ENCODE results near the gene KIF4A. TPM values are rescaled to one million over a fixed set of nuclear protein-coding genes. Genes with fewer than 3 reads are reported as not detected.

Gene KIF4A
- total and polyA plus RNA-seq, 9 of the 15 experiments (the other 6 are each of a cell fraction or from before 2014, with no cell fraction given): 13.0 to 42.7 (median 35.9) TPM

DNA sequence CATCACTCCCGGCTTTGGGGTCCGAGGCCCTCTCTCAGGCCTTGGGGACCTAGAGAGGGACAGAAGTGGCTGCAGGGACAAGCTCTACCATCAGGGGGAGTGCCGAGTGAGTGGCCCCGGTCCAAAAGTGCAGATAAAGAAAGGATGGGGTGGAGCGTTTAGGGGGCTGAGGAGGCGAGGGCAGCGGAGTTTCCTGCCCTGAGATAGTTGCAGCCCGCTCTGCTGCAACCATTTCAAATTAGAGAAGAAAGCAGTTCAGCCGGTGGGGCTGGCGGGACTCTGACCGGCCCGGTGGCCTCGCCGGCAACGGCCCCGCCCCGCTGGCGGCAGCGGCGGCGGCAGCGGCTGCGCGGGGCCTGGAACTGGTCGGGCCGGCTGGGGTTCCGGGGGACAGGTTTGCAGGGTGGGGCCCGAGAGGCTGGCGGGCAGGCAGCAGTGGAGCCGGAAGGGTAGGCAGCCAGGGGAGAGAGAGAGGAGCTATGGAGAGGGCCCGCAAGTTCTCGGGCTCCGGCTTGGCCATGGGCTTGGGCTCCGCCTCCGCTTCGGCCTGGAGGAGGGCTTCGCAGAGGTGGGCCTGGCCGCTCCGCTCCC, 162.3 kb downstream of the KIF4A start (continued):
- TF ChIP-seq FOXJ3 (CRISPR knock-in tag; IDR thresholded peaks at IDR 0.05) (no peak), MAFK (IDR thresholded peaks at IDR 0.05; ENCODE audit: low read length) (no peak), MCM2 (IDR thresholded peaks at IDR 0.05; ENCODE audit: low read depth) (no peak), U2AF2 (optimal IDR thresholded peaks at IDR 0.05; ENCODE audit: low read depth, low read length) (no peak), NR2C2 (CRISPR knock-in tag; IDR thresholded peaks at IDR 0.05) (no peak), NR2C2 (tag; IDR thresholded peaks at IDR 0.05) (no peak), PPARD (CRISPR knock-in tag; IDR thresholded peaks at IDR 0.05) (no peak), ZNF511 (CRISPR knock-in tag; IDR thresholded peaks at IDR 0.05) (no peak), ZBTB8A (IDR thresholded peaks at IDR 0.05; ENCODE audit: partially characterized antibody) (no peak), RBFOX2 (IDR thresholded peaks at IDR 0.05; ENCODE audit: low read depth, low read length) (0 out of 2 replicates have a peak, but pooled peaks have one; percentile 32), ZNF274 (IDR thresholded peaks at IDR 0.05; ENCODE audit: borderline replicate concordance, low read depth, low read length) (no peak), CTBP1 (IDR thresholded peaks at IDR 0.05; ENCODE audit: borderline replicate concordance) (peak; percentile 35; the same call in 1 of the 2 replicates), DACH1 (IDR thresholded peaks at IDR 0.05; ENCODE audit: partially characterized antibody) (no peak), RCOR1 (IDR thresholded peaks at IDR 0.05; ENCODE audit: borderline replicate concordance in 1 of 2, low read depth in 2 of 2, low read length in 2 of 2) (peak in 1 of 2 experiments; percentile 47; a peak in 1 of 4 replicates), RFX1 (IDR thresholded peaks at IDR 0.05) (no peak), MCM7 (IDR thresholded peaks at IDR 0.05) (no peak), FOXA3 (CRISPR knock-in tag; conservative IDR thresholded peaks at IDR 0.05 in 1 of 2, IDR thresholded peaks at IDR 0.05 in 1 of 2) (no peak), NELFE (IDR thresholded peaks at IDR 0.05; ENCODE audit: insufficient read depth, insufficient read length) (no peak)
- TF ChIP-seq, protein P1, sequence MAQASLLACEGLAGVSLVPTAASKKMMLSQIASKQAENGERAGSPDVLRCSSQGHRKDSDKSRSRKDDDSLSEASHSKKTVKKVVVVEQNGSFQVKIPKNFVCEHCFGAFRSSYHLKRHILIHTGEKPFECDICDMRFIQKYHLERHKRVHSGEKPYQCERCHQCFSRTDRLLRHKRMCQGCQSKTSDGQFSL (CRISPR knock-in tag; IDR thresholded peaks at IDR 0.05): no peak
- TF ChIP-seq, protein P1 (tag; IDR thresholded peaks at IDR 0.05): no peak

Measured in K562 (cell line).